Renal cortical epithelial cell (primary cell): ENCODE data around the gene CNDP2. TPM values are rescaled to one million over a fixed set of nuclear protein-coding genes. Genes with fewer than 3 reads are reported as not detected.

Experiments used
- DNase-seq: peaks from one replicate; pipeline ENCODE4 v3.0.0-alpha.2; 2011; ENCODE audit warnings: low read depth
- total RNA-seq: library from RNA; depleted of rRNA; stranded (reverse); fragments of >200 nt; gene quantifications from 2 replicates; pipeline ENCODE4 v1.2.3, GENCODE V29; 2014

The CNDP2 gene
- total RNA-seq, 1 donor from 2014 or later: 835 TPM

GRCh38 chr18:74569401-74569800 is 73.2 kb downstream of the CNDP2 start:
- no peak for DNase-seq

- no peak for DNase-seq
Observed at GRCh38 chr18:74570266-74570665, 74.1 kb downstream of the CNDP2 start.

GRCh38 chr18:74571895-74572680 is 75.9 kb downstream of the CNDP2 start:
- DNase-seq: peak; percentile 9

- no peak for DNase-seq
Observed at GRCh38 chr18:74573053-74573452, 76.9 kb downstream of the CNDP2 start.

Other genes starting within 250 kb of the CNDP2 start
- 163 and 256 TPM in 2 replicates for gene CYB5A, start 204.4 kb upstream of the CNDP2 start, total RNA-seq
- gene C18orf63, start 180.5 kb upstream of the CNDP2 start, total RNA-seq: not detected in 2 replicates
- gene DIPK1C, start 39.1 kb upstream of the CNDP2 start, total RNA-seq: not detected in 2 replicates
- under 0.01 and 0.05 TPM in 2 replicates for gene CNDP1, start 38.1 kb downstream of the CNDP2 start, total RNA-seq
- 10.1 and 23.8 TPM in 2 replicates for gene ZNF407, start 101.5 kb downstream of the CNDP2 start, total RNA-seq